ENCODE measurements around the gene GIGYF2. TPM values are rescaled to one million over a fixed set of nuclear protein-coding genes. Genes with fewer than 3 reads are reported as not detected.

The GIGYF2 gene
- total RNA-seq, 2 experiments from 2014 or later = 50.5 to 60.9 TPM

- no TSS peak for BruUV-seq (replicated peaks)
- H2AFZ ChIP-seq (ENCODE audit: low read length) = no peak overlapping the region
- ChIA-PET POLR2A (no interaction called here), CTCF (ENCODE audit: unreplicated experiment) (no interaction called here)
- no peaks in the 10 kb centered on the region for H3K36me3 ChIP-seq (ENCODE audit: insufficient read depth, low read length)
- TF ChIP-seq EZH2phosphoT487 (IDR thresholded peaks at IDR 0.05; ENCODE audit: borderline replicate concordance, low read depth, low read length) = no peak
- TF ChIP-seq CTCF (conservative IDR thresholded peaks at IDR 0.05; ENCODE audit: low read length) = no peak
- H3K4me2 ChIP-seq (ENCODE audit: low read length) = no peak overlapping the region
- no peaks in the 10 kb centered on the region for H4K20me1 ChIP-seq (ENCODE audit: insufficient read depth, low read length)
- H3K27ac ChIP-seq (ENCODE audit: low read depth, low read length, poor library complexity, severe bottlenecking) = no peak overlapping the region
- no peaks in the 10 kb centered on the region for H3K4me1 ChIP-seq (ENCODE audit: insufficient read depth, low read length, poor library complexity, severe bottlenecking)
- DNase-seq (ENCODE audit: low spot score) = no peak
- H3K79me2 ChIP-seq (ENCODE audit: insufficient read depth, low read depth, low read length) = no peaks in the 10 kb centered on the region
- H3K4me3 ChIP-seq (ENCODE audit: low read depth, low read length, poor library complexity, severe bottlenecking) = no peak overlapping the region
- no peaks in the 10 kb centered on the region for H3K9me2 ChIP-seq (ENCODE audit: insufficient read depth, low read length)
- H3K9me3 ChIP-seq (ENCODE audit: low read length) = no peaks in the 10 kb centered on the region
- intact Hi-C loops (cut with micrococcal nuclease; ENCODE audit: unreplicated experiment) = no loop called here
Measured at GRCh38 chr2:232888839-232889529, 191.9 kb downstream of the GIGYF2 start.

GRCh38 chr2:232889876-232890401 lies 192.8 kb downstream of the GIGYF2 start:
- H4K20me1 ChIP-seq (ENCODE audit: insufficient read depth, low read length) = no peaks in the 10 kb centered on the region
- BruUV-seq (replicated peaks) = no TSS peak
- H3K9me3 ChIP-seq (ENCODE audit: low read length) = no peaks in the 10 kb centered on the region
- no peak overlapping the region for H3K27ac ChIP-seq (ENCODE audit: low read depth, low read length, poor library complexity, severe bottlenecking)
- no peak overlapping the region for H3K4me3 ChIP-seq (ENCODE audit: low read depth, low read length, poor library complexity, severe bottlenecking)
- H2AFZ ChIP-seq (ENCODE audit: low read length) = no peak overlapping the region
- ChIA-PET POLR2A (no interaction called here), CTCF (ENCODE audit: unreplicated experiment) (no interaction called here)
- TF ChIP-seq CTCF (conservative IDR thresholded peaks at IDR 0.05; ENCODE audit: low read length) (no peak), EZH2phosphoT487 (IDR thresholded peaks at IDR 0.05; ENCODE audit: borderline replicate concordance, low read depth, low read length) (no peak)
- no peaks in the 10 kb centered on the region for H3K79me2 ChIP-seq (ENCODE audit: insufficient read depth, low read depth, low read length)
- H3K36me3 ChIP-seq (ENCODE audit: insufficient read depth, low read length) = no peaks in the 10 kb centered on the region
- no peaks in the 10 kb centered on the region for H3K9me2 ChIP-seq (ENCODE audit: insufficient read depth, low read length)
- DNase-seq (ENCODE audit: low spot score) = no peak
- intact Hi-C loops (cut with micrococcal nuclease; ENCODE audit: unreplicated experiment) = no loop called here
- no peak overlapping the region for H3K4me2 ChIP-seq (ENCODE audit: low read length)
- H3K4me1 ChIP-seq (ENCODE audit: insufficient read depth, low read length, poor library complexity, severe bottlenecking) = no peaks in the 10 kb centered on the region

DNA sequence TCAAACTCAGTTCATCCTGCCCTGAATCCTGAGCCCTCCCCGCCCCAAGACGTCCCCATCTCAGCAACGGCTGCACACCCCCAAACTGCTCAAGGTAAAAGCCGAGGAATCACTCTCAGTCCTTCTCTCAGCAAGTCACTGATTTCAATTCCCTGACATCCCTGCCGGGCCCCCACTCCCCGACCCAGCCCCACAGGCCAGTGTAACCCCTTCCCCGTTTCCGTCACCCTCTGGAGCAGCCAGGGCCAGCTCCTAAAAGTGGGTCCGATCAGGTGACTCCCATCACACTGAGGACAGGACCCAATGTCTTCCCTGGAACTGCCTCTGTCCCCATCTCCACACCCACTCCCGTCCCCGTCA lies 193.4 kb downstream of the GIGYF2 start:
- no peaks in the 10 kb centered on the region for H3K9me2 ChIP-seq (ENCODE audit: insufficient read depth, low read length)
- no peak for DNase-seq (ENCODE audit: low spot score)
- H3K4me1 ChIP-seq (ENCODE audit: insufficient read depth, low read length, poor library complexity, severe bottlenecking) = no peaks in the 10 kb centered on the region
- TF ChIP-seq EZH2phosphoT487 (IDR thresholded peaks at IDR 0.05; ENCODE audit: borderline replicate concordance, low read depth, low read length) = no peak
- no peak for TF ChIP-seq CTCF (conservative IDR thresholded peaks at IDR 0.05; ENCODE audit: low read length)
- H3K4me3 ChIP-seq (ENCODE audit: low read depth, low read length, poor library complexity, severe bottlenecking) = no peak overlapping the region
- intact Hi-C loops (cut with micrococcal nuclease; ENCODE audit: unreplicated experiment) = no loop called here
- CTCF ChIA-PET (ENCODE audit: unreplicated experiment) = no interaction called here
- no peak overlapping the region for H3K27ac ChIP-seq (ENCODE audit: low read depth, low read length, poor library complexity, severe bottlenecking)
- H3K9me3 ChIP-seq (ENCODE audit: low read length) = no peaks in the 10 kb centered on the region
- no TSS peak for BruUV-seq (replicated peaks)
- POLR2A ChIA-PET = no interaction called here
- no peak overlapping the region for H3K4me2 ChIP-seq (ENCODE audit: low read length)
- no peaks in the 10 kb centered on the region for H3K36me3 ChIP-seq (ENCODE audit: insufficient read depth, low read length)
- H4K20me1 ChIP-seq (ENCODE audit: insufficient read depth, low read length) = no peaks in the 10 kb centered on the region
- no peak overlapping the region for H2AFZ ChIP-seq (ENCODE audit: low read length)
- no peaks in the 10 kb centered on the region for H3K79me2 ChIP-seq (ENCODE audit: insufficient read depth, low read depth, low read length)
